ENCODE data around the gene EHD3.

The EHD3 gene

DNA sequence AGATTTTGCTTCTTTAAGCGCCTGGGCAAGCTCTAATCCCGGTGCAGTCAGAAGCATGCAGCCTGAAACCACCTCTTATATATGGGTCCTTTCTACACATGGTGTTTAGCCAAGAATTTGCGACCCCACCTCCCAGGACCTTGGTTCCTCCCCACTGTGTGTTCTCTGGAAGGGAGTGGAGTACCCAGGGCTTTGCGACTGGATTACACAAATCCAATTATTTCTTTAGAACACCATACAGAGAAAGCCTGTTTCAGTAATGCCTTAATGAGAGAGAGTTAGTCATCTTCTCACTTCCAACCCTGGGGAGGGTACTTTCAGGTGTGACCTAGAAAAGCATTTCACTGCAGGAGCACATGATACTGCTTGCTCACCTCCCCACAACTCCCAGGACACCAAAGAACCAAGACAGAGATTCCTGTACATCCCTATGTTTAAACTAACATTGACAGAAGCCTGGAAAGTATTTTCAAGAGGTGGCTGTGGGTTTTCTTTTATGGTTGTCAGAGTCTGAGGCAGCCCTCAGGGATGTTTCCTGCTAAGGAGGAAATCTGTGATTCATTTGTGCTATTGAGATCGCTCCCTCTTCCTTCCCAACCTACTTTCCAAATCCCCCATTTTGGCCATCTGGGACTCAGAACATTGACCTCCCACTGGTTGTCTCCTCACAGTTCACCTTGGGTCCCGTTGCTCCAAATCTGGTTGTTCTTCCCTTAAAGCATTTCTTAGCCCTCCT is 16.3 kb upstream of the EHD3 start, which contains the start of gene CAPN14:
TSS of gene CAPN14 (minus strand) at position 51 of the 736 bp plus-strand sequence. CDS start 12,068 bp downstream, outside the sequence.
- DNase-seq (ENCODE audit: low read depth), result no peak
- H3K4me3 ChIP-seq (ENCODE audit: control insufficient read depth, low read depth, low read length), result no peak within 1 kb of the TSS
- TF ChIP-seq, protein P1, sequence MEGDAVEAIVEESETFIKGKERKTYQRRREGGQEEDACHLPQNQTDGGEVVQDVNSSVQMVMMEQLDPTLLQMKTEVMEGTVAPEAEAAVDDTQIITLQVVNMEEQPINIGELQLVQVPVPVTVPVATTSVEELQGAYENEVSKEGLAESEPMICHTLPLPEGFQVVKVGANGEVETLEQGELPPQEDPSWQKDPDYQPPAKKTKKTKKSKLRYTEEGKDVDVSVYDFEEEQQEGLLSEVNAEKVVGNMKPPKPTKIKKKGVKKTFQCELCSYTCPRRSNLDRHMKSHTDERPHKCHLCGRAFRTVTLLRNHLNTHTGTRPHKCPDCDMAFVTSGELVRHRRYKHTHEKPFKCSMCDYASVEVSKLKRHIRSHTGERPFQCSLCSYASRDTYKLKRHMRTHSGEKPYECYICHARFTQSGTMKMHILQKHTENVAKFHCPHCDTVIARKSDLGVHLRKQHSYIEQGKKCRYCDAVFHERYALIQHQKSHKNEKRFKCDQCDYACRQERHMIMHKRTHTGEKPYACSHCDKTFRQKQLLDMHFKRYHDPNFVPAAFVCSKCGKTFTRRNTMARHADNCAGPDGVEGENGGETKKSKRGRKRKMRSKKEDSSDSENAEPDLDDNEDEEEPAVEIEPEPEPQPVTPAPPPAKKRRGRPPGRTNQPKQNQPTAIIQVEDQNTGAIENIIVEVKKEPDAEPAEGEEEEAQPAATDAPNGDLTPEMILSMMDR (conservative IDR thresholded peaks at IDR 0.05; ENCODE audit: control insufficient read depth, insufficient read depth, low read depth, low read length), result no peak

DNA sequence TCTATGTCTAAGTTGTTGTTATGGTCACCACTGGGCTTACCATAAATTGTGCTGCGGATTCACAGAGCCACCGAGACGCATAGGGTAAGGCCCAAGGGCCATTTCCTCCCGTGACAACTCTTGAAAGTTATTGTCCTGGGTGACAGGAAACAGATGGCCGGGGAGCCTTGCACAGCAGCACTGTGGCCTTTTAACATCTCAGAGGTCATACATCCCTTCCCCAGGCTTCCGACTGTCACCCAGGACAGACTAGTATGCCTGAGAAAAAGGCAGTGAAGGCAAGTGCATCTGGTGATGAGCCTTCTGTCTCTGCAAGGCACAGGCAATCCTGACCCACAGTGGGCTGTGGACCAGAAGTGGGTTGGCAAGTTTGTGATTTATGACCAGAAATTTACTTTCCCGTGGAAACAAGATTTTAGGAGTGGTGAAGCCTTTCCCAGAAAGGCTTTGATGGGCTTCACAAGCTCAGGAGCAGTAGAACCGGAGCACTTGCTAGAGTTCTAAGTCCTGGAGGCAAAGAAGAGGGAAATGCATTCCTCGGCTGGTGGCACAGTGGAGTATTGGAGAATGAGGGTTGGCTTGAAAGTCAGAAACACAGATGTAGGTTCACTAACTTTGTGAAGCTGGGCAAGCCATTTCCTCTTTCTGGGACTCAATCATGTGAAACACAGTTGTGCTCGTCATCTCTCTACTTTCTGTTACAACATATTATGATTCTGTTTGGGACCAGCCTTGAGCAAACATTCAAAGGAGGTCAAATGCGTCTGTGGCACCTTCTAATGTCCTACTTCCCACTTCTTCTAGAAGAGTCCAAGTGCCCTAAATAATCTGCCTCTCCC is 14.6 kb upstream of the EHD3 start:
- TF ChIP-seq, protein P1 (conservative IDR thresholded peaks at IDR 0.05; ENCODE audit: control insufficient read depth, insufficient read depth, low read depth, low read length), result no peak
- DNase-seq (ENCODE audit: low read depth), result no peak
- no peak overlapping the region for H3K4me3 ChIP-seq (ENCODE audit: control insufficient read depth, low read depth, low read length)

DNA sequence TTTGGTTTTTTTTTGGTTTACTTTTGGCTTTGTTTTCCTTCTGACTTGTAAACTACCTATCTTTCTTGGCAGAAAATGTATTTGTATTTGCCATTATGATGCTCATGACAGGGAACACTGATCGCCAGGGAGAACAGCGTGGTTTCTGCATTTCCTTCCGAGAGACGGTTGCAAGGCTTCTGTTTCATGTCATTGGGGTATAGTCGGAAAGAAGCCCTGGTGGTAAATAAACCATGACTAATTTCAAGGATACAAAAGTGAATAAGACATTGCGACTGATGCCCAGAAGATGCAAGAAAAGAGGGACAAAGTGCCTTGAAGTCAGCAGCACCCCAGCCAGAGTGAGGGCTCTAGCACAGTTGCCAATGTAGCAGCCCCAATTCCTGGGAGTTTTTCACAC is 12.4 kb upstream of the EHD3 start:
- TF ChIP-seq, protein P1 (conservative IDR thresholded peaks at IDR 0.05; ENCODE audit: control insufficient read depth, insufficient read depth, low read depth, low read length), result no peak
- H3K4me3 ChIP-seq (ENCODE audit: control insufficient read depth, low read depth, low read length), result no peak overlapping the region
- DNase-seq (ENCODE audit: low read depth), result no peak

DNA sequence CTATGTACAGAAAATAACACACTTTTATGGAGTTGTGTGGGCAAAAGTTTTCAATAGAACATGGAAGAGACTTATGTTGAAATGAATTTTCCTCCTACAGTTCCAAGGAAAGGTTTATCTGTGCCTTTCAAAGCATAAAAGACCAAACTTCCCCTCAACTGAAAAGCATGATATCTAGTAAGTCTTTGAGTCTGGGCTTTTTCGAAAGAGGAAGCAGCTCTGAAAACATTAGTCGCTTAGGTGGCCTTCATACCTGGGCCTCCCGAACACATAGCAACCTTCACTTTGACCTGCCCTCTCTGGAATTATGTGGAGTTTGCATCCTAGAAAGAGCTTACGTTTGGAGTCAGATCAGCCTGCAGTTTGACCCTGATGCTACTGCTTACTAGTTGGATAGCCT is 11.9 kb upstream of the EHD3 start:
- DNase-seq (ENCODE audit: low read depth), result no peak
- TF ChIP-seq, protein P1 (conservative IDR thresholded peaks at IDR 0.05; ENCODE audit: control insufficient read depth, insufficient read depth, low read depth, low read length), result no peak
- H3K4me3 ChIP-seq (ENCODE audit: control insufficient read depth, low read depth, low read length), result no peak overlapping the region

DNA sequence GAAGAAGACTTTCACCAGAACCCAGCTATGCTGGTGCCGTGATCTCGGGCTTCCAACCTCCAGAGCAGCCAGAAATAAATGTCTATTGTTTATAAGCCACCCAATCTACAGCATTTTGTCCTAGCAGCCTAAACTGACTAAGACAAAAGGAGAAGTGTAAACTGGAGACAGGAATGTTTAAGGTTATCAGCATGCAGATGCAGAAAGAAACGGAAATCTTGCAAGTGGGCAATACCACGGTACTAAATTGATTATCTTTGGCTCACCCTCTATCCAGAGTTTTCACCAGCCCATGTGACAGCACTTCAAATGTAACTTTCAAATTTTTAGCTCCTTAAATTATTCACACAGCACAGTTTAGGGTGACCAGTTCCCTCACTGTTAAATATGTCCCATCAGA is 10.9 kb upstream of the EHD3 start:
- H3K4me3 ChIP-seq (ENCODE audit: control insufficient read depth, low read depth, low read length), result no peak overlapping the region
- DNase-seq (ENCODE audit: low read depth), result no peak
- TF ChIP-seq, protein P1 (conservative IDR thresholded peaks at IDR 0.05; ENCODE audit: control insufficient read depth, insufficient read depth, low read depth, low read length), result no peak

DNA sequence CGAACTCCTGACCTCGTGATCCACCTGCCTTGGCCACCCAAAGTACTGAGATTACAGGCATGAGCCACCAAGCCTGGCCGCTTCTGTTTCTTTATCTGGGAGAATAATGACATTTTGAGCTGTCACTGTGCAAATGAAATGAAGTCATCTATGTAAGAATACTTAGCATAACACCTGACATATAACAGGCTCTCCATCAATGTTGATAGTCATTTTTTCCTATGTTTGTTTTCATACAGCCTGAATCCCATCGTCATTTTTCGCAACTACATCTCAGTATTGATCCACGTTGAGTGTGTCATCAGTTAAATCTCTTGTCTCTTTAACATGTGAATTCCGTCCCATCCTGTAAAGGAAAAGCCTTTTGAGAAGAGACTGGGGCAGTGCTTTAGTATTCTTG is 10.2 kb upstream of the EHD3 start:
- no peak for DNase-seq (ENCODE audit: low read depth)
- TF ChIP-seq, protein P1 (conservative IDR thresholded peaks at IDR 0.05; ENCODE audit: control insufficient read depth, insufficient read depth, low read depth, low read length), result no peak
- H3K4me3 ChIP-seq (ENCODE audit: control insufficient read depth, low read depth, low read length), result no peak overlapping the region

Data from fibroblast of mammary gland (primary cell).